SKM-1 treated with dmso at 0.1 percent for 144 hours (cell line): ENCODE measurements around the gene KLK3.

Source experiments
- DNase-seq: peaks from one replicate; lab custom pipeline; 2025; ENCODE audit not compliant: unreplicated experiment; lab: John Stamatoyannopoulos, UW

The KLK3 gene

GRCh38 chr19:50896591-50897190 lies 42.0 kb downstream of the KLK3 start:
- DNase-seq = no peak

DNA sequence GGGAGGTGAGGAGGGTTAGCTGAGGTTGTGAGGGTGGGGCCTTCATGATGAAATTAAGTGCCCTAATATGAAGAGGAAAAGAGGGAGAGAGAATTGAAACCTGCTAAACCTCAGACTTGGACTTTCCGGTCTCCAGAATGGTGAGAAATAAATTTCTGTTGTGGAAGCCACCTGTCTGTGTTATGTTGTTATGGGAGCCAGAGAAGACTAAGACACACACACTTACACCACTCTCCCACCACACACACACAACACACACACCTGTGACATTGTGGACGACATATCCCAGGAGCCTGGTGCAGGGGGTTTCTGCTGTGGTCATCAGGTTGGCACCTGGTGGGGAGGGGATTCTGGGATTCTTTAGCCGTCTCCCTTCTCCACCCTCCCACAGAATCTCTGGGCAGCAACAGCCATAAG lies 42.5 kb downstream of the KLK3 start:
- DNase-seq = no peak

GRCh38 chr19:50897612-50898011 lies 42.9 kb downstream of the KLK3 start:
- no peak for DNase-seq

DNA sequence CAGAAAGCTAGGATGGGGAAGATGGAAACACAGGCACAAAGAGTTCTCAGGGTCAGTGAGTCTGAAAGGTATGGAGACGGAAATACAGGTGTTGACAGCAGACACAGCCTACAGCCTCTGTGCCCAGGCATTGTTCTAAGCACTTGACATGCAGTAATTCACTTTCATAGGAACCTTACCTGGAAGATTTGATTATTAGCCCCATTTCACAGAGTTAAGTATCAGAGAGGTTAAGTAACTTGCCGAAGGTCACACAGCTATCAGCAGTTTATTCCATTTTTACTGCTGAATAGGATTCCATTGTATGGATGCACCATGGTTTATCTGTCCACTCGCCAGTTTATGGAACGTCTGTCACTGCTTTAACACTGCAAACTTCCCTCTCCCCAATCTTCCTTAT lies 43.3 kb downstream of the KLK3 start:
- DNase-seq = no peak

DNA sequence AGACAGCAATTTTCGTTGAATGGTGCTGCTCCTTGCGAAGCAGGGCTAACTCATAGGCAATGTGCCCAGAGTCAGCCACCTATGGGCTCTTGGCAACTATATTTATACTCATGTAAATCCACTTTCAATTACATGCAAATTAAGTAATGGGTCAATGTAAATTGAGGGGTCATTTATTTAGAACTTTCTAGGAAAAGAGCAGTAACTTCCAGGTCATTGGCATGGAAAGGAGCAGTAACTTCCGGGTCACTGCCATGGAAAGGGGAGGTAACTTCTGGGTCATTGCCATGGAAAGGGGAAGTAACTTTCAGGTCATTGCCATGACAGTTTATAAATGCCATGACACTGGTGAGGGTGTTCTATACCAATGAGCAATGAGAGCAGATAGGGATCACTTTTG lies 44.9 kb downstream of the KLK3 start:
- DNase-seq = no peak

GRCh38 chr19:50902640-50903039 lies 47.9 kb downstream of the KLK3 start:
- DNase-seq = no peak

- no peak for DNase-seq
These were observed 51.5 kb downstream of the KLK3 start for GRCh38 chr19:50906217-50906616.

DNA sequence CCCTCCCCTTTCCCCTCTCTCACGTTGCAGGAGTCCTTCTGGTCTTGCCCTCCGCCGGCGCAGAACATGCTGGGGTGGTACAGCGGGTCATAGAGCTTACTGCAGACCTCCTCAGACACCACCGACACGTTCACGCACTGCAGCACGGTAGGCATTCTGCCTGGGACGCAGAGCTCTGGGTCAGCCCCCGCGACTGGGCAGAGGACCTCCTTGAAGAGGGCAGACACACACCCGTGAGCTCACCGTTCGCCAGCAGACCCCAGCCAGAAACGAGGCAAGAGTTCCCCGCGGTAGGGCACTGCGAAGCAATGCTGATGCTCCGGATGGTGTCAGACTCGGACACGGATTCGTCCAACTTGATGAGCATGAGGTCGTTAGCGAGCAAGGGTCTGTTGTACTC lies 53.6 kb downstream of the KLK3 start:
- DNase-seq = no peak

GRCh38 chr19:50909240-50910070 lies 54.7 kb downstream of the KLK3 start:
- DNase-seq = no peak
